Germinal center (tissue), 1 donor: Measurements from ENCODE around the gene RNF214.
A peak's percentile ranks its signal among the peaks of the same experiment; 100 is the strongest.
"Not testable (repeated sequence)": the region's sequence is repeated elsewhere in the genome, so short reads cannot be mapped to it uniquely, and the experiment has no call there.

Experiments used
- DNase-seq: peaks from one replicate; pipeline ENCODE4 v3.0.0; 2012; ENCODE audit warnings: mixed read lengths, low spot score

RNF214 gene

DNA sequence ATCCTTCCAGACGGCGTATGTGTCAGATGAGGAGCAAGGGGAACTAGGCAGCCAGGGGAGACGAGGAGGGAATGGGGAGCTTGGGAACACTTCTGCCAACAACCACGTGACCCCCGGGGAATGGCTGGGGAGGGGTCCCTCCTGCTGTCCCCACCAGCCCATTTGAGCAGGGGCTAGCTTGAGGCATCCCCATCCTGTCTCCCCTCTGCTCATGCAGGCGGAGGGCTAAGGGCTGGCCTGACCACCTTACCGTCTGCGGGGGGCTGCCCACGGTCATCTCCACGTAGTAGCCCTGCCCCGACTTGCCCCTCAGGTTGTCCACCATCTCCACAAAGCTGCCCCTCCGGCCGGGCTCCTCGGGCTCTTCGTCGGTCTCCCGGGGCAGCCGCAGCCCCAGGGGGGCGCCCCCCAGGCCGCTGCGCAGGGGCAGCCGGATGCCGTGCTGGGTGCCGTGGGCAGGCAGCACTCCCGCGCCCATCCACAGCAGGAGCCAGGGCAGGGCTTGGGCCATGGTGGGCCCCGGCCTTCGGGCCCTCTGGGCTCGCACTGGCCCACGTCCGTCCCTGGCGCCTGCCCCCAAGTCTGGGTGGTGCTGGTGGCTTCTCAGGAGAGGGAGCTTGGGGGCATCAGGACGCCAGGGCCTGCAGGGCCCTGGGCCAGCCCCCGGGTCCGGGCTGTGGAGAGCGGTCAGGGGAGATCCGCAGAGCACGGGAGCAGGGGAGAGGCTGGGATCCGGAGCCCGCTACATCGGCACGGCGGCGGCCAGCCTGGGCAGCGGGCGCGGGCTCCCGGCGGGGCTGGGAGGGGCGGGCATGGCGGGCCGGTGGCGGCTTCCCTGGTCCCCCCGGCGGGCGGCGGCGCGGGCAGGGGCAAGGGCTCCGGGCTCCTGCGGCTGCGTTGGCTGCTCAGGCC lies 83.1 kb downstream of the RNF214 start:
- peak; percentile 19 for DNase-seq

DNA sequence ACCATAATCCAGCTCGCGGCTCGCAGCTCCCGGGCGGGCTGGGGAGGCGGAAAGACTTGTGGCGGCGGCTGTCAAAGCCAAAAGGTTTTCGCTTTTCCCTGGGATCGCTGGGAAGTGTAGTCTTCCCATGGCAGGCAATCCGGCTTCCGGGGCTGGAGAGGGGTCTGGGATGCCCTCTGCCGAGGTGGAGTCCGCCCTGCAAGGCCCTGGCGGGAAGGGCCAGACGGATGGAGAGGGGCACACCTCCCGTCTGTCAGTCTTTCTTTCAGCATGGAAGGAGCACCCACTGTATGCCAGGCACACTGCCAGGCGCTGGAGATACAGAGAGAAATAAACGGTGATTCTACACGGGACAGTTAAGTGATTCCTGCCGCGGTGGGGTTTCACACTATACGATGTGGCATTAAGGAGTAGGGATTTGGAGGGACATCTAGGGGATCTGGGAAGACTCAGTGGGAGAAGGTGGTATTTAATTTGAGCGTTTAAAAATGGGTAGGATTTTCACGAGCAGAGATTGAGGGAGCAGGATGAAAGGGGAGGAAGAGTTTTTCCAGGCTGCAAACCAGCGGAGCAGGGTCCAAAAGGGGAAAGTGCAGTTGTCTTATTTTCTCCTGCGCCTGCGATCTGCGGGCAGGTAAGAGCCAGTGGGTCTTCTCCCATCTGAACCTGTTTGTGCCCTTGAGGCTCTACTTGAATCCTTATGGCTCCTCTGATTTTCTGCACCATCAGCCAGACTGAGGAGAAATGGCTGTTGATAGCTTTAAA lies 83.9 kb downstream of the RNF214 start, which contains the start of gene BACE1:
BACE1 (minus strand) TSS at position 60 of the 765 bp plus-strand sequence. CDS start 461 bp downstream, outside the sequence.
- DNase-seq = no peak

DNA sequence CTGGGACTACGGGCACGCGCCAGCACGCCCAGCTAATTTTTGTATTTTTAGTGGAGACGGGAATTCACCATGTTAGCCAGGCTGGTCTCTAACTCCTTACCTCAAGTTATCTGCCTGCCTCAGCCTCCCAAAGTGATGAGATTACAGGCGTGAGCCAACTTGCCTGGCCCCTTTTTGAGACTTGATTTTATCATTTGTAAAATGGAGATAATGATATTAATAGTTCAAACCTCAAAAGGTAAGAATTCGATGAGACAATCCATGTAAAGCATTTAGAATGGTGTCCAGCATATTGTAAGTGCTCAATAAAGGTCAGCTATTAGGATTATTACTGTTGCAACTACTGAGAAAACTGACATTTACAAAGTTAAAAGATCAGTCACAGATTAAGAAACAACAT lies 86.3 kb downstream of the RNF214 start:
- DNase-seq = no peak

GRCh38 chr11:117319214-117319840 lies 86.9 kb downstream of the RNF214 start:
- no peak for DNase-seq

DNA sequence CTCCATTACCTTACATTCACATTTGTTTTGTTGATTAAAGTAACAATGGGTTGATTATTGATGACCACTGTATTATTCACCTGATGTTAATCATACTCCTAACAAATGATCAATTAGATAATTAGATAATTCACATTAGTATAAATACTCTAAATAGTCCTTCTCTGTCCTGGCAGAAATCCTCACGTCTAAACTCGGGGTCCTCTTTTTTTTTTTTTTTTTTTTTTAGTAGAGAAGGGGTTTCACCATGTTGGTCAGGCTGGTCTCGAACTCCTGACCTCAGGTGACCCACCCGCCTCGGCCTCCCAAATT lies 94.7 kb downstream of the RNF214 start:
- not testable (repeated sequence) for DNase-seq

DNA sequence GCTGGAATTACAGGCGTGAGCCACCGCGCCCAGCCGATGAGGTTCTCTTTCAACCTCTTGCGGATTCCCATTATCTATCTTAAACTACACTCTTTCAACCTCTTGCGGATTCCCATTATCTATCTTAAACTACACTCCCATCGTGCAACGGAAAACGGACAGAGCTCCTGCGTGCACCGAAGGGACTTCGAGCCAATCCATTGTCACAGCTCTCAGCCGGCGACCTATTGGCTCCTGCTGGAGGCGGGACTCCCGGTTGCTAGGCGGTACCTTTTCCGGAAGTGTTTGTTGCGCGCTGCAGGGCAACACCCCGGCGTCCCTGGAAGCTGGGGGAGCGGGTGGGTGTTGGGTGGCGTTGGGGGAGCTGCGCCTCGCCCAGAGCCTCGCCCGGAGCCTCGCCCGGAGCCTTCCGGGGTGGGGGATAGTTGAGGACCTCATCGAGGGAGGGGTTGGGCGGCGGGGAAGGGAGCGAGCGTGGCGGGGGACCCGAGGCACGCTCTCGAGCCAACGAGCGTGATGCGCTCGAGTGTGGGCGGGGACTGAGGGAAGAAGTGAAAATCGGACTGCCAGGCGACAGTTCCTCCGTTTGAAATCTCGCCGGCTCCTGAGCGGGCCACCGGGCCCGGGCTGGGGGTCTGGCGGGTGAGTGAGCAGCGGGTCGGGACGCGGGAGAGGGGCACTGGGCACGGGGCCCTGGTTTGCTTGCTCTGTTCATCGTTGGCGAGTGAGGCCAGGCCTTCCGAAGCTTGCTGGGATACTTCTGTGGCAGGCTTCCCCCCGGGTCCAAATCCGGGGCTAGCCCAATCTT lies 95.3 kb downstream of the RNF214 start, which contains the start of gene CEP164:
CEP164 (plus strand) TSS at position 288 of the 808 bp plus-strand sequence. CDS start 10,733 bp downstream, outside the sequence.
- peak; percentile 98 for DNase-seq

DNA sequence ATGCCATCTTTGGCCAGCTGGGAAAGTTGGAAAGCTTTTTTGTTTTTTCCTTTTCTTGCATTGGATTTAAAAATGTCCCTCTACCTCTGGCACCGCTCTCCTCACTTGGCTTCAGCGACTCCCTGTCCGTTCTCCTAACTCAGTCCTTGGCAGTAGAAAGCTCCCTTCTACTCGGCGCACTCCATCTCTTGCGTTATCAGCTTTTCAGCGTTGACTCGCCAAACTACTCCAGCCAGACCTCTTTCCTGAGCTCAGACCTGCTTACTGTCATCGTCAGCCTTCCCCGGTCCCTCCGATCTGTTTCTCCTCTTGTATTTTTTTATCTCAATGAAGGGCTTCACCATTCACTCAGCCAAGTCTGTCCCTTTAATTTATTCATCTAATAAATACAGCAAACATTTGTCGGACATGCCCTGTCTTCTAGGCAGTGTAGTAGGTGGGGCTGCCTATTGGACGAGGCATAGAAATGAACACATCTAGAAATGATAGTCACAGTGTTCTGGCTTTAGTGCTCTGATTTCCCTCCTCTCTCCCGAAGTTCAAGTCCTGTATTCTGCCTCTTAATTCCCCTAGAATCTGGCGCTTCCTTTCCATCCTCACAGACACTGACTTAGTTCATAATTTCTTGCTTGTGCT lies 96.0 kb downstream of the RNF214 start:
- DNase-seq = no peak

- DNase-seq = no peak
Observed at GRCh38 chr11:117332843-117333242, 100.4 kb downstream of the RNF214 start.

DNA sequence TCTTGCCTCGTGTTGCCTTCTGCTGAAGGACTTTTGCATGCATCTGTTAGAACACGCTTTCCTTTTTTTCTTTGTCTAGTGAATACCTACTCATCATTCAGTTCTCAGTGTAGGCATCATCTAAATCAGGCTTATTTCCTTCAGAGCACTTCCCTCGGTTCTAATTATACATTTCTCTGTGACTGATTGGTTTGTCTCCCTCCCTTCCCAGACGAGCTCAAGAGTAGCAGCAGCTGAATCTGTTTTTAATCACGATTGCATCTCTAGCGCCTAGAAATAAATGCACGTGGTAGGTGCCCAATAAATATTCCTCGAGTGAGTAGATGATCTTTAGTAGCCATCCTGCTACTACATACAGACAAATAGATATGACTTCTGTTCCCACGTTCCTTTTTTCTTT lies 101.4 kb downstream of the RNF214 start:
- no peak for DNase-seq

GRCh38 chr11:117334896-117335295 lies 102.4 kb downstream of the RNF214 start:
- DNase-seq = no peak

DNA sequence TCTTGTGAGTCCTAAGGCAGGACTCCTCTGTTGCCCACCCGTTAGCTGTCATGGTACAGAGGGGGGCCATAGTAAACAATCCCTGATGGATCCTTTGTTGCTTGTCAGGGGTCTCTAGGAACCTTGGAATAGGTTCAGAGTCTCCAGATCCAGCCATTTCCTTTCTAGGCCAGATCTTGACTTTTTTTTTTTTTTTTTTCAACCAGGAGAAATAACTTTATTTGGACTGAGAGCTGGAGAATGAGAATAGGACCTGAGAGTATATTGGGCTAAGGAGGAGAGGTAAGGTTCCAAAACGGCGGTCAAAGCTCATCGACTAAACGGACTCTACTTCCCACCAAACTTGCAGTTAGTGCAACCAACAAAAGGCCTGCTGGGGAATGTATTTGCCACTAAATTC lies 102.9 kb downstream of the RNF214 start:
- DNase-seq = no peak
